SU-DHL-6 (cell line): ENCODE results near the gene PLCB1.

Experiments
- EZH2phosphoT487 ChIP-seq: fragments of 200-600 bp; sonication (generic), shearing (Covaris generic); conservative IDR thresholded peaks from 2 replicates; pipeline ENCODE4 v1.6.1; 2018; ENCODE audit warnings: mild to moderate bottlenecking, antibody characterized with exemption, low read length, moderate library complexity, mixed read lengths
- TF ChIP-seq, protein P1 (sequence below): fragments of 200-600 bp; sonication (generic); IDR thresholded peaks from one replicate; pipeline ENCODE4 v1.5.1; 2017; ENCODE audit warnings: antibody characterized with exemption, mild to moderate bottlenecking, low read length, moderate library complexity; ENCODE audit not compliant: insufficient read depth, poor library complexity, severe bottlenecking

DNA sequence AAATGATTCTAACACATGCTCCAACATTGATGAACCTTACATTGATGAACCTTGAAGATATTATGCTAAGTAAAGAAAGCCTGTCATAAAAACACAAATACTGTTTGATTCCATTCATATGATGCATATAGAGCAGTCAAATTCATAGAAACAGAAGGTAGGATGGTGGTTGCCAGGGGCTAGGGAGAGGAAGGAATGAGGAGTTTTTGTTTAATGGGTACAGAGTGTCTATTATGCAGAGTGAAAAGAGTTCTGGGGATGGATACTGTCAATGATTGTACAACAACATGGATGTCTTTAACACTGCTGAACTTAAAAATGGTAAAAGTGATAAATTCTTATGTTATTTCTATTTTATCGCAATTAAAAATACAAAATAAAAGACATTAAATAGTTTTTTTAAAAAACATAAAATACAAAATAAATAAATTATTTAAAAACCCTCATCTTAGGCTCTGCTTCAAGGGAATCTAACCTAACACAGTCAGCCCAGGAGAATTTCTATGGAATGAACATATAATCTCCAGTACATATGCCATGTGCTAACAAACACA lies 451.0 kb downstream of the PLCB1 start:
- TF ChIP-seq, protein P1, sequence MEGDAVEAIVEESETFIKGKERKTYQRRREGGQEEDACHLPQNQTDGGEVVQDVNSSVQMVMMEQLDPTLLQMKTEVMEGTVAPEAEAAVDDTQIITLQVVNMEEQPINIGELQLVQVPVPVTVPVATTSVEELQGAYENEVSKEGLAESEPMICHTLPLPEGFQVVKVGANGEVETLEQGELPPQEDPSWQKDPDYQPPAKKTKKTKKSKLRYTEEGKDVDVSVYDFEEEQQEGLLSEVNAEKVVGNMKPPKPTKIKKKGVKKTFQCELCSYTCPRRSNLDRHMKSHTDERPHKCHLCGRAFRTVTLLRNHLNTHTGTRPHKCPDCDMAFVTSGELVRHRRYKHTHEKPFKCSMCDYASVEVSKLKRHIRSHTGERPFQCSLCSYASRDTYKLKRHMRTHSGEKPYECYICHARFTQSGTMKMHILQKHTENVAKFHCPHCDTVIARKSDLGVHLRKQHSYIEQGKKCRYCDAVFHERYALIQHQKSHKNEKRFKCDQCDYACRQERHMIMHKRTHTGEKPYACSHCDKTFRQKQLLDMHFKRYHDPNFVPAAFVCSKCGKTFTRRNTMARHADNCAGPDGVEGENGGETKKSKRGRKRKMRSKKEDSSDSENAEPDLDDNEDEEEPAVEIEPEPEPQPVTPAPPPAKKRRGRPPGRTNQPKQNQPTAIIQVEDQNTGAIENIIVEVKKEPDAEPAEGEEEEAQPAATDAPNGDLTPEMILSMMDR: no peak
- TF ChIP-seq EZH2phosphoT487: no peak
